WTC11 (cell line): ENCODE data around the gene IAH1. TPM values are rescaled to one million over a fixed set of nuclear protein-coding genes. Genes with fewer than 3 reads are reported as not detected.
A peak's percentile ranks its signal among the peaks of the same experiment; 100 is the strongest.

Experiments
- ATAC-seq: fragments of 200-7000 bp; cut with Tn5 transposase; 2 replicates; pipeline ENCODE4 v1.10.0; 2021; ENCODE audit warnings: mild to moderate bottlenecking, moderate library complexity
- Bru-seq: library from RNA; stranded (reverse); fragments of 400-500 nt; gene quantifications from one replicate; lab custom pipeline; 2021; lab: Mats Ljungman, UMichigan
- CTCF ChIA-PET: fragments of 300-600 bp; sonication (Branson Sonifier 250); formaldehyde crosslinking; loops from one replicate; lab custom pipeline; 2021; ENCODE audit warnings: antibody characterized with exemption; lab: Charles Lee
- POLR2A ChIA-PET: fragments of 350-600 bp; sonication (Branson Sonifier 250); formaldehyde crosslinking; loops from one replicate; lab custom pipeline; 2021; ENCODE audit warnings: antibody characterized with exemption; lab: Charles Lee
- DNase-seq: peaks from one replicate; pipeline ENCODE4 v3.0.0; 2021; ENCODE audit warnings: low spot score
- H3K27ac Mint-ChIP-seq: 2 replicates; pipeline ENCODE4 v1.8.0; 2021; ENCODE audit warnings: mixed read lengths
- H3K27me3 Mint-ChIP-seq: 2 replicates; pipeline ENCODE4 v1.8.0; 2021; ENCODE audit warnings: low read depth, mild to moderate bottlenecking, moderate library complexity, mixed read lengths
- H3K36me3 Mint-ChIP-seq: 2 replicates; pipeline ENCODE4 v1.8.0; 2021; ENCODE audit warnings: mixed read lengths
- H3K4me1 Mint-ChIP-seq: 2 replicates; pipeline ENCODE4 v1.8.0; 2022; ENCODE audit warnings: mixed read lengths
- H3K4me3 Mint-ChIP-seq: 2 replicates; pipeline ENCODE4 v1.8.0; 2021; ENCODE audit warnings: mild to moderate bottlenecking, moderate library complexity, mixed read lengths
- H3K9me3 Mint-ChIP-seq: 2 replicates; pipeline ENCODE4 v1.8.0; 2021; ENCODE audit warnings: mixed read lengths
- ATF1 ChIP-seq: sonication (generic); formaldehyde crosslinking; IDR thresholded peaks from 2 replicates; pipeline ENCODE4 v1.8.1; 2023; ENCODE audit warnings: mild to moderate bottlenecking, moderate library complexity, missing genetic modification reagents
- CBFB ChIP-seq: sonication (generic); formaldehyde crosslinking; IDR thresholded peaks from 2 replicates; pipeline ENCODE4 v1.8.1; 2022; ENCODE audit warnings: mild to moderate bottlenecking, low read depth, missing genetic modification reagents
- FOXJ3 ChIP-seq: sonication (generic); formaldehyde crosslinking; IDR thresholded peaks from 2 replicates; pipeline ENCODE4 v1.9.0; 2021; ENCODE audit warnings: missing genetic modification reagents, mild to moderate bottlenecking, borderline replicate concordance
- JUN ChIP-seq: sonication (generic); formaldehyde crosslinking; IDR thresholded peaks from 2 replicates; pipeline ENCODE4 v1.8.0; 2023; ENCODE audit warnings: mild to moderate bottlenecking, missing genetic modification reagents
- KAT7 ChIP-seq: sonication (generic); formaldehyde crosslinking; IDR thresholded peaks from 2 replicates; pipeline ENCODE4 v1.8.1; 2023; ENCODE audit warnings: missing genetic modification reagents, mild to moderate bottlenecking, borderline replicate concordance
- MYBL2 ChIP-seq: sonication (generic); formaldehyde crosslinking; IDR thresholded peaks from 2 replicates; pipeline ENCODE4 v1.8.1; 2023; ENCODE audit warnings: mild to moderate bottlenecking, moderate library complexity, missing genetic modification reagents
- NFE2L1 ChIP-seq: sonication (generic); formaldehyde crosslinking; IDR thresholded peaks from 2 replicates; pipeline ENCODE4 v1.8.1; 2023; ENCODE audit warnings: missing genetic modification reagents
- TP53 ChIP-seq: sonication (generic); formaldehyde crosslinking; IDR thresholded peaks from 2 replicates; pipeline ENCODE4 v1.8.1; 2023; ENCODE audit warnings: mild to moderate bottlenecking, missing genetic modification reagents
- long read RNA-seq, 3 experiments: library from RNA in 1 of 3; library from capped mRNA in 1 of 3; library from polyadenylated mRNA in 1 of 3; unstranded in 2 of 3; stranded (forward) in 1 of 3; transcript quantifications; one replicate each; pipeline ENCODE4 v2.0.0, GENCODE V29; 2021
- total RNA-seq: library from RNA; stranded (reverse); gene quantifications from 3 replicates; pipeline ENCODE4 v1.2.3, GENCODE V29; 2021
- TF ChIP-seq, protein P1 (sequence below): sonication (generic); formaldehyde crosslinking; IDR thresholded peaks from 2 replicates; pipeline ENCODE4 v1.8.1; 2023; ENCODE audit warnings: mild to moderate bottlenecking, missing genetic modification reagents, borderline replicate concordance
- TF ChIP-seq, protein P2 (sequence below): sonication (generic); formaldehyde crosslinking; IDR thresholded peaks from 2 replicates; pipeline ENCODE4 v1.8.1; 2023; ENCODE audit warnings: mild to moderate bottlenecking, missing genetic modification reagents
- TF ChIP-seq, protein P3 (sequence below): sonication (generic); formaldehyde crosslinking; IDR thresholded peaks from 2 replicates; pipeline ENCODE4 v1.8.1; 2022; ENCODE audit warnings: mild to moderate bottlenecking, moderate library complexity, missing genetic modification reagents
- TF ChIP-seq, protein P4 (sequence below): sonication (generic); formaldehyde crosslinking; IDR thresholded peaks from 2 replicates; pipeline ENCODE4 v1.8.0; 2022; ENCODE audit warnings: mild to moderate bottlenecking, missing genetic modification reagents
- TF ChIP-seq, protein P5 (sequence below): fragments of 250-450 bp; sonication (Bioruptor Pico); IDR thresholded peaks from 2 replicates; pipeline ENCODE4 v1.9.0; 2021; ENCODE audit warnings: mild to moderate bottlenecking, borderline replicate concordance
- TF ChIP-seq, protein P6 (sequence below): sonication (generic); formaldehyde crosslinking; IDR thresholded peaks from 2 replicates; pipeline ENCODE4 v1.8.0; 2022; ENCODE audit warnings: mild to moderate bottlenecking, missing genetic modification reagents
- TF ChIP-seq, protein P7 (sequence below): sonication (generic); formaldehyde crosslinking; IDR thresholded peaks from 2 replicates; pipeline ENCODE4 v1.8.0; 2023; ENCODE audit warnings: mild to moderate bottlenecking, missing genetic modification reagents

Gene IAH1, protein sequence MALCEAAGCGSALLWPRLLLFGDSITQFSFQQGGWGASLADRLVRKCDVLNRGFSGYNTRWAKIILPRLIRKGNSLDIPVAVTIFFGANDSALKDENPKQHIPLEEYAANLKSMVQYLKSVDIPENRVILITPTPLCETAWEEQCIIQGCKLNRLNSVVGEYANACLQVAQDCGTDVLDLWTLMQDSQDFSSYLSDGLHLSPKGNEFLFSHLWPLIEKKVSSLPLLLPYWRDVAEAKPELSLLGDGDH
- total RNA-seq (14.4 to 18.0 TPM (median 16.5 TPM) in 3 replicates), Bru-seq, nascent RNA (percentile 57 among the genes with signal in this experiment)
- long read RNA-seq, experiment 1, transcript IAH1-215 (6 exons, 1,266 nt) = major isoform, 14 of 26 reads
- long read RNA-seq, experiment 1, partial matches to known transcripts = 2 of 26 reads
- long read RNA-seq, experiment 1, other reads (novel, unspliced or antisense) = 9 of 26 reads
- long read RNA-seq, experiment 2, transcript IAH1-215 (6 exons, 1,266 nt) = major isoform, 12 of 29 reads
- long read RNA-seq, experiment 2, partial matches to known transcripts = 3 of 29 reads
- long read RNA-seq, experiment 2, other reads (novel, unspliced or antisense) = 8 of 29 reads
- long read RNA-seq, experiment 3, transcript IAH1-215 (6 exons, 1,266 nt) = major isoform, 27 of 51 reads
- long read RNA-seq, experiment 3, transcript IAH1-205 (6 exons, 863 nt) = minor isoform, 9 of 51 reads
- long read RNA-seq, experiment 3, transcript IAH1-202 (5 exons, 2,137 nt) = minor isoform, 8 of 51 reads
- long read RNA-seq, experiment 3, partial matches to known transcripts = 0 of 51 reads
- long read RNA-seq, experiment 3, other reads (novel, unspliced or antisense) = 7 of 51 reads

DNA sequence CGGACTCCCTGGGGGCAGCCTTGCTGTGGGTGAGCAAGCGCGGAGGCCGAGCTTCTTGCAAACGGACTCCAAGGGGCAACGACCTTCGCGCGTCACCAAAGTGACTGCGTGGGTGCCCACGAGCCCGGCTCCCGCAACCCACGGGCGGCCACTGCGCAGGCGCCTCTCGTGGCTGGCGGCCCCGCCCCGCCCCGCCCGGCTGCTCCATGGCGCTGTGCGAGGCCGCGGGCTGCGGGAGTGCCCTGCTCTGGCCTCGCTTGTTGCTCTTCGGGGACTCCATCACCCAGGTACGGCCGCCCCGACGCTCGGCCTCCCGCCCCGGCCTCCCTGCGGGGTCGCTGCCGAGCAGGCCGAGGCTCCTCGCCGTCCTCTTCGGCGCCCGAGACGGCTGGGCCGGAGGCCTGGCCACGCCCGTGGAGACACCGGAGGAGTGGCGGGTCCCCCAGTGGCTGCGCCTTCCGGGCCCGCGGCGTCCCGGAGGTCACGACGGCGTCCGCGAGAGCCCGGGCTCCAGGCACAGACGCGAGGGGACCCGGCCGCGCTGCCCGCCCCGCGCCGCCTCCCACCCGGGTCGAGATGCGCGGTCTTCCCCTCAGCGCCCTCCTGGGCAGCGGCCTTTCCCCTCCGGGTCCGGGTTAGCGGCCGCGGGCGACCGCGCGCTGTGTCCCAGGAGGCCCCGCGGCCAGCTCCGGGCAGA lies at the start of gene IAH1:
TSS of gene IAH1 (plus strand) at position 191 of the 697 bp plus-strand sequence. CDS start at position 207, 16 bp downstream.
- H3K4me1 Mint-ChIP-seq = peaks cover 17% of the 10 kb centered on the region
- ATAC-seq (peak; percentile 62), DNase-seq (peak; percentile 22)
- H3K4me3 Mint-ChIP-seq = peak within 1 kb of the TSS; percentile 70
- CTCF ChIA-PET = interaction anchor here (0.5 to 1.9 kb wide), 13 partner anchors 8 to 574 kb away, joined by 3 to 10 read pairs (median 4); partner anchors contain the start of gene ADAM17
- H3K27ac Mint-ChIP-seq = peak within 1 kb of the TSS; percentile 27; the same call in 1 of the 2 replicates
- POLR2A ChIA-PET = interaction anchor here (0.9 to 2.4 kb wide), 4 partner anchors 81 to 296 kb away, joined by 3 to 9 read pairs (median 6); partner anchors contain the start of genes ADAM17 and YWHAQ
- peaks cover 10% of the 10 kb centered on the region for H3K9me3 Mint-ChIP-seq
- H3K36me3 Mint-ChIP-seq = peaks cover 31% of the 10 kb centered on the region
- H3K27me3 Mint-ChIP-seq = peaks cover 11% of the 10 kb centered on the region
- TF ChIP-seq, protein P1, sequence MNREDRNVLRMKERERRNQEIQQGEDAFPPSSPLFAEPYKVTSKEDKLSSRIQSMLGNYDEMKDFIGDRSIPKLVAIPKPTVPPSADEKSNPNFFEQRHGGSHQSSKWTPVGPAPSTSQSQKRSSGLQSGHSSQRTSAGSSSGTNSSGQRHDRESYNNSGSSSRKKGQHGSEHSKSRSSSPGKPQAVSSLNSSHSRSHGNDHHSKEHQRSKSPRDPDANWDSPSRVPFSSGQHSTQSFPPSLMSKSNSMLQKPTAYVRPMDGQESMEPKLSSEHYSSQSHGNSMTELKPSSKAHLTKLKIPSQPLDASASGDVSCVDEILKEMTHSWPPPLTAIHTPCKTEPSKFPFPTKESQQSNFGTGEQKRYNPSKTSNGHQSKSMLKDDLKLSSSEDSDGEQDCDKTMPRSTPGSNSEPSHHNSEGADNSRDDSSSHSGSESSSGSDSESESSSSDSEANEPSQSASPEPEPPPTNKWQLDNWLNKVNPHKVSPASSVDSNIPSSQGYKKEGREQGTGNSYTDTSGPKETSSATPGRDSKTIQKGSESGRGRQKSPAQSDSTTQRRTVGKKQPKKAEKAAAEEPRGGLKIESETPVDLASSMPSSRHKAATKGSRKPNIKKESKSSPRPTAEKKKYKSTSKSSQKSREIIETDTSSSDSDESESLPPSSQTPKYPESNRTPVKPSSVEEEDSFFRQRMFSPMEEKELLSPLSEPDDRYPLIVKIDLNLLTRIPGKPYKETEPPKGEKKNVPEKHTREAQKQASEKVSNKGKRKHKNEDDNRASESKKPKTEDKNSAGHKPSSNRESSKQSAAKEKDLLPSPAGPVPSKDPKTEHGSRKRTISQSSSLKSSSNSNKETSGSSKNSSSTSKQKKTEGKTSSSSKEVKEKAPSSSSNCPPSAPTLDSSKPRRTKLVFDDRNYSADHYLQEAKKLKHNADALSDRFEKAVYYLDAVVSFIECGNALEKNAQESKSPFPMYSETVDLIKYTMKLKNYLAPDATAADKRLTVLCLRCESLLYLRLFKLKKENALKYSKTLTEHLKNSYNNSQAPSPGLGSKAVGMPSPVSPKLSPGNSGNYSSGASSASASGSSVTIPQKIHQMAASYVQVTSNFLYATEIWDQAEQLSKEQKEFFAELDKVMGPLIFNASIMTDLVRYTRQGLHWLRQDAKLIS (CRISPR knock-in tag) = no peak
- TF ChIP-seq MYBL2 (CRISPR knock-in tag) (peak; percentile 80; the same call in 1 of the 2 replicates), KAT7 (no peak), CBFB (no peak), TP53 (CRISPR knock-in tag) (no peak), JUN (CRISPR knock-in tag) (no peak), ATF1 (0 out of 2 replicates have a peak, but pooled peaks have one; percentile 6), FOXJ3 (CRISPR knock-in tag) (no peak), NFE2L1 (CRISPR knock-in tag) (no peak)
- TF ChIP-seq, protein P2, sequence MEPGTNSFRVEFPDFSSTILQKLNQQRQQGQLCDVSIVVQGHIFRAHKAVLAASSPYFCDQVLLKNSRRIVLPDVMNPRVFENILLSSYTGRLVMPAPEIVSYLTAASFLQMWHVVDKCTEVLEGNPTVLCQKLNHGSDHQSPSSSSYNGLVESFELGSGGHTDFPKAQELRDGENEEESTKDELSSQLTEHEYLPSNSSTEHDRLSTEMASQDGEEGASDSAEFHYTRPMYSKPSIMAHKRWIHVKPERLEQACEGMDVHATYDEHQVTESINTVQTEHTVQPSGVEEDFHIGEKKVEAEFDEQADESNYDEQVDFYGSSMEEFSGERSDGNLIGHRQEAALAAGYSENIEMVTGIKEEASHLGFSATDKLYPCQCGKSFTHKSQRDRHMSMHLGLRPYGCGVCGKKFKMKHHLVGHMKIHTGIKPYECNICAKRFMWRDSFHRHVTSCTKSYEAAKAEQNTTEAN = no peak
- TF ChIP-seq, protein P3, sequence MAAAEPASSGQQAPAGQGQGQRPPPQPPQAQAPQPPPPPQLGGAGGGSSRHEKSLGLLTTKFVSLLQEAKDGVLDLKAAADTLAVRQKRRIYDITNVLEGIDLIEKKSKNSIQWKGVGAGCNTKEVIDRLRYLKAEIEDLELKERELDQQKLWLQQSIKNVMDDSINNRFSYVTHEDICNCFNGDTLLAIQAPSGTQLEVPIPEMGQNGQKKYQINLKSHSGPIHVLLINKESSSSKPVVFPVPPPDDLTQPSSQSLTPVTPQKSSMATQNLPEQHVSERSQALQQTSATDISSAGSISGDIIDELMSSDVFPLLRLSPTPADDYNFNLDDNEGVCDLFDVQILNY (CRISPR knock-in tag) = peak; percentile 53; the same call in 1 of the 2 replicates
- TF ChIP-seq, protein P4, sequence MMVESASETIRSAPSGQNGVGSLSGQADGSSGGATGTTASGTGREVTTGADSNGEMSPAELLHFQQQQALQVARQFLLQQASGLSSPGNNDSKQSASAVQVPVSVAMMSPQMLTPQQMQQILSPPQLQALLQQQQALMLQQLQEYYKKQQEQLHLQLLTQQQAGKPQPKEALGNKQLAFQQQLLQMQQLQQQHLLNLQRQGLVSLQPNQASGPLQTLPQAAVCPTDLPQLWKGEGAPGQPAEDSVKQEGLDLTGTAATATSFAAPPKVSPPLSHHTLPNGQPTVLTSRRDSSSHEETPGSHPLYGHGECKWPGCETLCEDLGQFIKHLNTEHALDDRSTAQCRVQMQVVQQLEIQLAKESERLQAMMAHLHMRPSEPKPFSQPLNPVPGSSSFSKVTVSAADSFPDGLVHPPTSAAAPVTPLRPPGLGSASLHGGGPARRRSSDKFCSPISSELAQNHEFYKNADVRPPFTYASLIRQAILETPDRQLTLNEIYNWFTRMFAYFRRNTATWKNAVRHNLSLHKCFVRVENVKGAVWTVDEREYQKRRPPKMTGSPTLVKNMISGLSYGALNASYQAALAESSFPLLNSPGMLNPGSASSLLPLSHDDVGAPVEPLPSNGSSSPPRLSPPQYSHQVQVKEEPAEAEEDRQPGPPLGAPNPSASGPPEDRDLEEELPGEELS (CRISPR knock-in tag) = no peak
- TF ChIP-seq, protein P5, sequence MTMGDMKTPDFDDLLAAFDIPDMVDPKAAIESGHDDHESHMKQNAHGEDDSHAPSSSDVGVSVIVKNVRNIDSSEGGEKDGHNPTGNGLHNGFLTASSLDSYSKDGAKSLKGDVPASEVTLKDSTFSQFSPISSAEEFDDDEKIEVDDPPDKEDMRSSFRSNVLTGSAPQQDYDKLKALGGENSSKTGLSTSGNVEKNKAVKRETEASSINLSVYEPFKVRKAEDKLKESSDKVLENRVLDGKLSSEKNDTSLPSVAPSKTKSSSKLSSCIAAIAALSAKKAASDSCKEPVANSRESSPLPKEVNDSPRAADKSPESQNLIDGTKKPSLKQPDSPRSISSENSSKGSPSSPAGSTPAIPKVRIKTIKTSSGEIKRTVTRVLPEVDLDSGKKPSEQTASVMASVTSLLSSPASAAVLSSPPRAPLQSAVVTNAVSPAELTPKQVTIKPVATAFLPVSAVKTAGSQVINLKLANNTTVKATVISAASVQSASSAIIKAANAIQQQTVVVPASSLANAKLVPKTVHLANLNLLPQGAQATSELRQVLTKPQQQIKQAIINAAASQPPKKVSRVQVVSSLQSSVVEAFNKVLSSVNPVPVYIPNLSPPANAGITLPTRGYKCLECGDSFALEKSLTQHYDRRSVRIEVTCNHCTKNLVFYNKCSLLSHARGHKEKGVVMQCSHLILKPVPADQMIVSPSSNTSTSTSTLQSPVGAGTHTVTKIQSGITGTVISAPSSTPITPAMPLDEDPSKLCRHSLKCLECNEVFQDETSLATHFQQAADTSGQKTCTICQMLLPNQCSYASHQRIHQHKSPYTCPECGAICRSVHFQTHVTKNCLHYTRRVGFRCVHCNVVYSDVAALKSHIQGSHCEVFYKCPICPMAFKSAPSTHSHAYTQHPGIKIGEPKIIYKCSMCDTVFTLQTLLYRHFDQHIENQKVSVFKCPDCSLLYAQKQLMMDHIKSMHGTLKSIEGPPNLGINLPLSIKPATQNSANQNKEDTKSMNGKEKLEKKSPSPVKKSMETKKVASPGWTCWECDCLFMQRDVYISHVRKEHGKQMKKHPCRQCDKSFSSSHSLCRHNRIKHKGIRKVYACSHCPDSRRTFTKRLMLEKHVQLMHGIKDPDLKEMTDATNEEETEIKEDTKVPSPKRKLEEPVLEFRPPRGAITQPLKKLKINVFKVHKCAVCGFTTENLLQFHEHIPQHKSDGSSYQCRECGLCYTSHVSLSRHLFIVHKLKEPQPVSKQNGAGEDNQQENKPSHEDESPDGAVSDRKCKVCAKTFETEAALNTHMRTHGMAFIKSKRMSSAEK (CRISPR knock-in tag) = no peak
- TF ChIP-seq, protein P6, sequence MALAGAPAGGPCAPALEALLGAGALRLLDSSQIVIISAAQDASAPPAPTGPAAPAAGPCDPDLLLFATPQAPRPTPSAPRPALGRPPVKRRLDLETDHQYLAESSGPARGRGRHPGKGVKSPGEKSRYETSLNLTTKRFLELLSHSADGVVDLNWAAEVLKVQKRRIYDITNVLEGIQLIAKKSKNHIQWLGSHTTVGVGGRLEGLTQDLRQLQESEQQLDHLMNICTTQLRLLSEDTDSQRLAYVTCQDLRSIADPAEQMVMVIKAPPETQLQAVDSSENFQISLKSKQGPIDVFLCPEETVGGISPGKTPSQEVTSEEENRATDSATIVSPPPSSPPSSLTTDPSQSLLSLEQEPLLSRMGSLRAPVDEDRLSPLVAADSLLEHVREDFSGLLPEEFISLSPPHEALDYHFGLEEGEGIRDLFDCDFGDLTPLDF (CRISPR knock-in tag) = no peak
- TF ChIP-seq, protein P7, sequence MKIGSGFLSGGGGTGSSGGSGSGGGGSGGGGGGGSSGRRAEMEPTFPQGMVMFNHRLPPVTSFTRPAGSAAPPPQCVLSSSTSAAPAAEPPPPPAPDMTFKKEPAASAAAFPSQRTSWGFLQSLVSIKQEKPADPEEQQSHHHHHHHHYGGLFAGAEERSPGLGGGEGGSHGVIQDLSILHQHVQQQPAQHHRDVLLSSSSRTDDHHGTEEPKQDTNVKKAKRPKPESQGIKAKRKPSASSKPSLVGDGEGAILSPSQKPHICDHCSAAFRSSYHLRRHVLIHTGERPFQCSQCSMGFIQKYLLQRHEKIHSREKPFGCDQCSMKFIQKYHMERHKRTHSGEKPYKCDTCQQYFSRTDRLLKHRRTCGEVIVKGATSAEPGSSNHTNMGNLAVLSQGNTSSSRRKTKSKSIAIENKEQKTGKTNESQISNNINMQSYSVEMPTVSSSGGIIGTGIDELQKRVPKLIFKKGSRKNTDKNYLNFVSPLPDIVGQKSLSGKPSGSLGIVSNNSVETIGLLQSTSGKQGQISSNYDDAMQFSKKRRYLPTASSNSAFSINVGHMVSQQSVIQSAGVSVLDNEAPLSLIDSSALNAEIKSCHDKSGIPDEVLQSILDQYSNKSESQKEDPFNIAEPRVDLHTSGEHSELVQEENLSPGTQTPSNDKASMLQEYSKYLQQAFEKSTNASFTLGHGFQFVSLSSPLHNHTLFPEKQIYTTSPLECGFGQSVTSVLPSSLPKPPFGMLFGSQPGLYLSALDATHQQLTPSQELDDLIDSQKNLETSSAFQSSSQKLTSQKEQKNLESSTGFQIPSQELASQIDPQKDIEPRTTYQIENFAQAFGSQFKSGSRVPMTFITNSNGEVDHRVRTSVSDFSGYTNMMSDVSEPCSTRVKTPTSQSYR (CRISPR knock-in tag) = no peak
